Non-pigmented ciliary epithelial cell (primary cell): ENCODE data around the gene SLC11A1.

Experiments
- DNase-seq: peaks from one replicate; pipeline ENCODE4 v3.0.0-alpha.2; 2010; ENCODE audit warnings: low read depth

Gene SLC11A1

DNA sequence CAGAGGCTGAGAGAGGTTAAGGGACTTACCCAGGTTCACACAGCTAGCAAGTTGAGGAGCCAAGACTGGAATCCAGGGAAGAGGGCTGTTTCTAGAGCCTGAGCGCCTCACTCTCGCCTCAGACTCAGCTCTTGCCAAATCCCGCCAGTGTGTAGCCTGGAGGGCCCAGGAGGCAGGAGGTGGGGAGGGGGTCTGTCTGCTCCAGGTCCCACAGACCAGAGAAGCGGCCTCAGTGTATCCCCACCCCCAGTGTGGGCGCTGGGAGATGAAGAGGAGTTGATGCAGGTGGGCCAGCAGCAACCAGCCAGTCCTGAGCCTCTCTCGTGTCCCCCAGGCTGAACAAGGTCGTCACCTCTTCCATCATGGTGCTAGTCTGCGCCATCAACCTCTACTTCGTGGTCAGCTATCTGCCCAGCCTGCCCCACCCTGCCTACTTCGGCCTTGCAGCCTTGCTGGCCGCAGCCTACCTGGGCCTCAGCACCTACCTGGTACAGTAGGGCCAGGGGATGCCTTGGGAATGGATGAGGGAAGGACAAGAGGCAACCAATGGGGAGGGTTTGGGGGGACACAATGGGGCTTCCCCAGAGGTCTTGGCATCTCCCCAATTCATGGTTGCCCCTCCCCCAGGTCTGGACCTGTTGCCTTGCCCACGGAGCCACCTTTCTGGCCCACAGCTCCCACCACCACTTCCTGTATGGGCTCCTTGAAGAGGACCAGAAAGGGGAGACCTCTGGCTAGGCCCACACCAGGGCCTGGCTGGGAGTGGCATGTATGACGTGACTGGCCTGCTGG, 12.4 kb downstream of the SLC11A1 start:
- no peak for DNase-seq

- DNase-seq, result no peak
These were observed 13.0 kb downstream of the SLC11A1 start for GRCh38 chr2:218395090-218395444.

DNA sequence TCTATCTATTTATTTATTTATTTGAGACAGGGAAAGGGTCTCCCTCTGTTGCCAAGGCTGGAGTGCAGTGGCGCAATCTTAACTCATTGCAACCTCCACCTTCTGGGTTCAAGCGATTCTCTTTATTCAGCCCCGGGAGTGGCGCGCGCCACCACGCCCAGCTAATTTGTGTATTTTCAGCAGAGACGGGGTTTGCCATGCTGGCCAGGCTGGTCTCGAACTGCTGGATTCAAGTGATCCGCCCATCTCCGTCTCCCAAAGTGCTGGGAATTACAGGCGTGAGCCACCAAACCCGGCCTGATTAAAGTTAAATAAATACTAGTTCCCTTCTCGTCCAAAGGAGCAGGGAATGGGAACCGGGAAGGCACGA, 13.4 kb downstream of the SLC11A1 start:
- DNase-seq, result no peak

GRCh38 chr2:218395826-218396687, 14.0 kb downstream of the SLC11A1 start:
- no peak for DNase-seq

GRCh38 chr2:218396688-218397462, 14.8 kb downstream of the SLC11A1 start:
- no peak for DNase-seq

GRCh38 chr2:218397463-218397819, 15.4 kb downstream of the SLC11A1 start:
- no peak for DNase-seq

- DNase-seq, result no peak
These were observed 15.9 kb downstream of the SLC11A1 start for GRCh38 chr2:218397820-218398436.

GRCh38 chr2:218398437-218399390, 16.6 kb downstream of the SLC11A1 start:
- DNase-seq, result no peak

DNA sequence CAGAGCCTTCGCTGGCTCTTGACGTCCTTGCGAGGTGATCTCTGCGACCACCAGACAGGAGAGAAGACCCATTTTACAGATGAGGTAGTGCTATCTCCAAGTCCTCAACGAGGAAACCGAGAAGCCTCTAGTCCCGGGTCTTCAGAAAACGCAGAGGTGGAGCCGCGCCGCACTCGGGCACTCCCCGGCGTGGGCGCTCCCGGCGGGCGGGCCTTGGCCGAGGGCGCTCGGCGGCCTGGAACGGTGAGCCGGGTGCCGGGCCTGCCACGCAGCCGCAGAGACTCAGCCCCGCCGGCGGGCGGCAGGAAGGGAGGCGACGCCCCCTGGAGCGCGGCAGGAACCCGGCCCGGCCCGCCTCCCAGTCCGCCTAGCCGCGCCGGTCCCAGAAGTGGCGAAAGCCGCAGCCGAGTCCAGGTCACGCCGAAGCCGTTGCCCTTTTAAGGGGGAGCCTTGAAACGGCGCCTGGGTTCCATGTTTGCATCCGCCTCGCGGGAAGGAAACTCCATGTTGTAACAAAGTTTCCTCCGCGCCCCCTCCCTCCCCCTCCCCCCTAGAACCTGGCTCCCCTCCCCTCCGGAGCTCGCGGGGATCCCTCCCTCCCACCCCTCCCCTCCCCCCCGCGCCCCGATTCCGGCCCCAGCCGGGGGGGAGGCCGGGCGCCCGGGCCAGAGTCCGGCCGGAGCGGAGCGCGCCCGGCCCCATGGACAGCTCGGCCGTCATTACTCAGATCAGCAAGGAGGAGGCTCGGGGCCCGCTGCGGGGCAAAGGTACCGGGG, 17.5 kb downstream of the SLC11A1 start, which contains the start of gene CTDSP1:
Gene CTDSP1 (plus strand): TSS at position 478 of the 776 bp plus-strand sequence. CDS start 223 bp downstream, at position 701.
- DNase-seq, result no peak

- DNase-seq, result no peak
These were observed 18.3 kb downstream of the SLC11A1 start for GRCh38 chr2:218400167-218400929.

- DNase-seq, result no peak
These were observed 19.1 kb downstream of the SLC11A1 start for GRCh38 chr2:218400930-218401881.

DNA sequence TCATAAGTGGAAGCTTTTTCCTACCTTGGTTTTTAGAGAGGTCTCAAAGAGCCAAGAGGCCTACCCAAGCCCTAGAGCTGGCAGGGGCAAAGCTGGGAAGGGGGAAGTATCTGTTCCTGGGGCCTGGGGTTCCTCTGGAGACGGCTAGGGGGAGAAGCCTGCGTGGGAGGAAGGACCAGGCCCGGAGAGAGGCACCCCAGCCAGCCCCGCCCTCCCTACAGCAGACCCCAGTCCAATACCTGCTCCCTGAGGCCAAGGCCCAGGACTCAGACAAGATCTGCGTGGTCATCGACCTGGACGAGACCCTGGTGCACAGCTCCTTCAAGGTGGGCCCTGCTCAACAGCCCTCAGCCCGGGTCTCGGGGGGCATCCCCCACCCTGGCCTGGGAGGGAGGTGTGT, 19.8 kb downstream of the SLC11A1 start:
- no peak for DNase-seq

DNA sequence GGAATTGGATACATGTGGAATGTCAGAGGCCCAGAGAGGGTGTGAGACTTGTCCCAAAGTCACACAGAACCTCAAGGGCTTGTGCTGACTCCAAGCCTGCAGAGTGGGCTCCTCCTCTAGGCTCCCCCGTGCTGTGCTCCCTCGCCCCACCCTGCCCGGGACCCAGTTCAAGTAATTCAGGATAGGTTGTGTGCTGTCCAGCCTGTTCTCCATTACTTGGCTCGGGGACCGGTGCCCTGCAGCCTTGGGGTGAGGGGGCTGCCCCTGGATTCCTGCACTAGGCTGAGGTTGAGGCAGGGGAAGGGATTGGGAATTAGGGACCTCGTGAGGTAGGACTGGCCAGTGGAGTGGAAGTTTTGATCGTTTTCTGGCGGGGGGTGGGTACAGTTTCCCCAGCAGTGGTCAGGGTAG, 20.4 kb downstream of the SLC11A1 start:
- DNase-seq, result no peak

DNA sequence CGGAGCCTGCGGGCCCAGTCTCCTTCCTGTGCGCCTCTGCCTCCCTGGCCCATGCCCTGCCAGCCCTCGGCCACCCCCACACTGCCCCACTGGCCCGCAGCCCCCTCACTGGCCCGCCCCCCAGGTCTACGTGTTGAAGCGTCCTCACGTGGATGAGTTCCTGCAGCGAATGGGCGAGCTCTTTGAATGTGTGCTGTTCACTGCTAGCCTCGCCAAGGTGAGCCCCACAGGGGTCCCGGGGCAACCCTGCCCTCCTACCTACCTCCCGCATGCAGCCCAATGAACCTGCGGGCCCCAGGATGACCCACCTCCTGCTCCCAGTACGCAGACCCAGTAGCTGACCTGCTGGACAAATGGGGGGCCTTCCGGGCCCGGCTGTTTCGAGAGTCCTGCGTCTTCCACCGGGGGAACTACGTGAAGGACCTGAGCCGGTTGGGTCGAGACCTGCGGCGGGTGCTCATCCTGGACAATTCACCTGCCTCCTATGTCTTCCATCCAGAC, 20.9 kb downstream of the SLC11A1 start:
- no peak for DNase-seq

DNA sequence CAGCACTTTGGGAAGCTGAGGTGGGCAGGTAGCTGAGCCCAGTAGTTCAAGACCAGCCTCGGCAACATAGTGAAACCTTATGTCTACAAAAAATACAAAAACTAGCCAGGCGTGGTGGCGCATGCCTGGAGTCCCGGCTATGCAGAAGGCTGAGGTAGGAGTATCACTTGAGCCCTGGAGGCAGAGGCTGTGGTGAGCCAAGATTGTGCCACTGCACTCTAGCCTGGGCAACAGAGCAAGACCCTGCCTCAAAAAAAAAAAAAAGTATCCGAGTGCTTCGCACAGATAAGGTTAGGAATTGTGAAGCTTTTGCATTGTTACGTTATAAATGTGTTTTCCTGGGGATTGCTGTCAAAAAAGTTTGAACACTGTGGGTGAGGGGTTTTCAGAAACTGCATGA, 21.7 kb downstream of the SLC11A1 start:
- DNase-seq, result no peak

DNA sequence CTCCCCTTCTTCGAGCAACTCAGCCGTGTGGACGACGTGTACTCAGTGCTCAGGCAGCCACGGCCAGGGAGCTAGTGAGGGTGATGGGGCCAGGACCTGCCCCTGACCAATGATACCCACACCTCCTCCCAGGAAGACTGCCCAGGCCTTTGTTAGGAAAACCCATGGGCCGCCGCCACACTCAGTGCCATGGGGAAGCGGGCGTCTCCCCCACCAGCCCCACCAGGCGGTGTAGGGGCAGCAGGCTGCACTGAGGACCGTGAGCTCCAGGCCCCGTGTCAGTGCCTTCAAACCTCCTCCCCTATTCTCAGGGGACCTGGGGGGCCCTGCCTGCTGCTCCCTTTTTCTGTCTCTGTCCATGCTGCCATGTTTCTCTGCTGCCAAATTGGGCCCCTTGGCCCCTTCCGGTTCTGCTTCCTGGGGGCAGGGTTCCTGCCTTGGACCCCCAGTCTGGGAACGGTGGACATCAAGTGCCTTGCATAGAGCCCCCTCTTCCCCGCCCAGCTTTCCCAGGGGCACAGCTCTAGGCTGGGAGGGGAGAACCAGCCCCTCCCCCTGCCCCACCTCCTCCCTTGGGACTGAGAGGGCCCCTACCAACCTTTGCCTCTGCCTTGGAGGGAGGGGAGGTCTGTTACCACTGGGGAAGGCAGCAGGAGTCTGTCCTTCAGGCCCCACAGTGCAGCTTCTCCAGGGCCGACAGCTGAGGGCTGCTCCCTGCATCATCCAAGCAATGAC, 22.4 kb downstream of the SLC11A1 start:
- no peak for DNase-seq

DNA sequence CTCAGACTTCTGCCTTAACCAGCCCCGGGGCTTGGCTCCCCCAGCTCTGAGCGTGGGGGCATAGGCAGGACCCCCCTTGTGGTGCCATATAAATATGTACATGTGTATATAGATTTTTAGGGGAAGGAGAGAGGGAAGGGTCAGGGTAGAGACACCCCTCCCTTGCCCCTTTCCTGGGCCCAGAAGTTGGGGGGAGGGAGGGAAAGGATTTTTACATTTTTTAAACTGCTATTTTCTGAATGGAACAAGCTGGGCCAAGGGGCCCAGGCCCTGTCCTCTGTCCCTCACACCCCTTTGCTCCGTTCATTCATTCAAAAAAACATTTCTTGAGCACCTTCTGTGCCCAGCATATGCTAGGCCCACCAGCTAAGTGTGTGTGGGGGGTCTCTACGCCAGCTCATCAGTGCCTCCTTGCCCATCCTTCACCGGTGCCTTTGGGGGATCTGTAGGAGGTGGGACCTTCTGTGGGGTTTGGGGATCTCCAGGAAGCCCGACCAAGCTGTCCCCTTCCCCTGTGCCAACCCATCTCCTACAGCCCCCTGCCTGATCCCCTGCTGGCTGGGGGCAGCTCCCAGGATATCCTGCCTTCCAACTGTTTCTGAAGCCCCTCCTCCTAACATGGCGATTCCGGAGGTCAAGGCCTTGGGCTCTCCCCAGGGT, 23.1 kb downstream of the SLC11A1 start:
- DNase-seq, result no peak
